SK-N-SH treated with all-trans-retinoic acid at 6 μM for 48 hours (cell line): ENCODE results near the gene KNSTRN.

ENCODE experiments used
- ARNTL ChIP-seq: fragments of 450-650 bp; formaldehyde crosslinking; IDR thresholded peaks from 2 replicates; pipeline ENCODE4 v1.5.0; 2020; ENCODE audit warnings: low read depth, mild to moderate bottlenecking, moderate library complexity, borderline replicate concordance
- BACH2 ChIP-seq: fragments of 250-450 bp; sonication (Bioruptor Pico); IDR thresholded peaks from 2 replicates; pipeline ENCODE4 v1.9.0; 2021; ENCODE audit warnings: mild to moderate bottlenecking, borderline replicate concordance
- CSDC2 ChIP-seq: fragments of 250-450 bp; sonication (Bioruptor Pico); IDR thresholded peaks from 2 replicates; pipeline ENCODE4 v1.5.0; 2020; ENCODE audit warnings: mild to moderate bottlenecking, moderate library complexity
- ESRRG ChIP-seq: fragments of 250-450 bp; sonication (Bioruptor Pico); IDR thresholded peaks from 2 replicates; pipeline ENCODE4 v1.6.1; 2021; ENCODE audit warnings: mild to moderate bottlenecking
- ISL1 ChIP-seq: fragments of 250-450 bp; sonication (Bioruptor Pico); IDR thresholded peaks from 2 replicates; pipeline ENCODE4 v2.1.2; 2022; ENCODE audit warnings: mild to moderate bottlenecking, moderate library complexity
- PPARA ChIP-seq: fragments of 250-450 bp; sonication (Bioruptor Pico); IDR thresholded peaks from 2 replicates; pipeline ENCODE4 v1.5.0; 2020; ENCODE audit warnings: mild to moderate bottlenecking, borderline replicate concordance
- TCF4 ChIP-seq: fragments of 250-450 bp; sonication (Bioruptor Pico); IDR thresholded peaks from 2 replicates; pipeline ENCODE4 v1.8.0; 2021; ENCODE audit warnings: mild to moderate bottlenecking, moderate library complexity, borderline replicate concordance
- ZC3H10 ChIP-seq: fragments of 250-450 bp; sonication (Bioruptor Pico); IDR thresholded peaks from 2 replicates; pipeline ENCODE4 v1.5.1; 2021; ENCODE audit warnings: mild to moderate bottlenecking, moderate library complexity
- ZFP3 ChIP-seq: fragments of 250-450 bp; sonication (Bioruptor Pico); IDR thresholded peaks from 2 replicates; pipeline ENCODE4 v1.5.0; 2020; ENCODE audit warnings: mild to moderate bottlenecking, moderate library complexity
- ZNF70 ChIP-seq: fragments of 450-650 bp; formaldehyde crosslinking; IDR thresholded peaks from 2 replicates; pipeline ENCODE4 v1.5.0; 2020; ENCODE audit warnings: mild to moderate bottlenecking, moderate library complexity
- ZNF8 ChIP-seq: fragments of 450-650 bp; formaldehyde crosslinking; IDR thresholded peaks from 2 replicates; pipeline ENCODE4 v1.5.0; 2020; ENCODE audit warnings: mild to moderate bottlenecking, moderate library complexity
- TF ChIP-seq, protein P1 (sequence below): fragments of 250-450 bp; sonication (Bioruptor Pico); IDR thresholded peaks from 2 replicates; pipeline ENCODE4 v1.8.0; 2021; ENCODE audit warnings: low read depth, mild to moderate bottlenecking, moderate library complexity, borderline replicate concordance
- TF ChIP-seq, protein P2 (sequence below): fragments of 250-450 bp; sonication (Bioruptor Pico); IDR thresholded peaks from 2 replicates; pipeline ENCODE4 v1.5.1; 2020; ENCODE audit warnings: low read depth, mild to moderate bottlenecking, moderate library complexity
- TF ChIP-seq, protein P3 (sequence below): fragments of 250-450 bp; sonication (Bioruptor Pico); IDR thresholded peaks from 2 replicates; pipeline ENCODE4 v1.8.0; 2020; ENCODE audit warnings: mild to moderate bottlenecking, moderate library complexity, borderline replicate concordance

DNA sequence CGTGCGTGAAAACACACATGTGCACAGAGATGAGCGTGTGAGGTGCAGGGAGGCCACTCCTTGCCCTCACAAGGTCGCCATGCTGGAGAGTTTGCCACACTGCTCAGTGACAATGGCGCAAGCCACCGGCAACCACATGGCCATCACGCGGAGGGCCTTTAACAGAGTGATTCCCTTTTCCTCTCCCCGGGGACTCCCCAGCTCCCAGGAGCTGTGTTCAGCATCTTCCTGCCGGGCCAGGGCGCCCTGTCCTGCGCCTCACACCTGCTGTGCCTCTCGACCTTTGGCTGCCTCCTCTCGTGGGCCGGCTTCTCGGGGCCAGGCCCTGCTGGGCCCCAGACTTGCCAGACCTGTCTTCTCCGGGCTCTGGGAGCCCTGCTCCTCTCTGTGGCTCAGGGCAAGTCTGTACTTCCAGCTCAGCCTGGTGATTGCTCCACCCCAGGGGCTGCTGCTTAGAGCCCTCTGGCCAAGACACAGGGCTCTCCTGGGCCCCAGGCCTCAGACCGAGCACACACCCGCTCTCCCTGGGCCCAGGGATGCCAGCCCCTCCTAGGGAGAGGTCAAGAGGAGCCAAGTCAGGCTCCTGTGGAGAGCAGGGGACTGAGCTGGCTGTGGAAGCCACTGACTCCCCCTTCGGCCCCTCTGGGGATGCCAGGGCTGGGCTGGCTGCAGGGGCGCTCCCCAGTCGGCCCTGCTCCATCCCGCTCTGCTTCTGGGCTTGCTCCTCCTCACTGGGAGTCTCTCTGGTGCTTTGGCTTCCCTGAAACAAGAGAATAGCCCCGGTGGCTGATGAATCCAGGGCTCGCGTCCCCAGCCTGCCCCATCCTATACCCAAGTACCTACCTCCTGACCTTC lies 47.4 kb upstream of the KNSTRN start:
- TF ChIP-seq TCF4 (CRISPR knock-in tag): no peak
- no peak for TF ChIP-seq ZC3H10 (CRISPR knock-in tag)
- TF ChIP-seq, protein P1, sequence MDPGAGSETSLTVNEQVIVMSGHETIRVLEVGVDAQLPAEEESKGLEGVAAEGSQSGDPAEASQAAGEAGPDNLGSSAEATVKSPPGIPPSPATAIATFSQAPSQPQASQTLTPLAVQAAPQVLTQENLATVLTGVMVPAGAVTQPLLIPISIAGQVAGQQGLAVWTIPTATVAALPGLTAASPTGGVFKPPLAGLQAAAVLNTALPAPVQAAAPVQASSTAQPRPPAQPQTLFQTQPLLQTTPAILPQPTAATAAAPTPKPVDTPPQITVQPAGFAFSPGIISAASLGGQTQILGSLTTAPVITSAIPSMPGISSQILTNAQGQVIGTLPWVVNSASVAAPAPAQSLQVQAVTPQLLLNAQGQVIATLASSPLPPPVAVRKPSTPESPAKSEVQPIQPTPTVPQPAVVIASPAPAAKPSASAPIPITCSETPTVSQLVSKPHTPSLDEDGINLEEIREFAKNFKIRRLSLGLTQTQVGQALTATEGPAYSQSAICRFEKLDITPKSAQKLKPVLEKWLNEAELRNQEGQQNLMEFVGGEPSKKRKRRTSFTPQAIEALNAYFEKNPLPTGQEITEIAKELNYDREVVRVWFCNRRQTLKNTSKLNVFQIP (CRISPR knock-in tag): no peak
- TF ChIP-seq, protein P2, sequence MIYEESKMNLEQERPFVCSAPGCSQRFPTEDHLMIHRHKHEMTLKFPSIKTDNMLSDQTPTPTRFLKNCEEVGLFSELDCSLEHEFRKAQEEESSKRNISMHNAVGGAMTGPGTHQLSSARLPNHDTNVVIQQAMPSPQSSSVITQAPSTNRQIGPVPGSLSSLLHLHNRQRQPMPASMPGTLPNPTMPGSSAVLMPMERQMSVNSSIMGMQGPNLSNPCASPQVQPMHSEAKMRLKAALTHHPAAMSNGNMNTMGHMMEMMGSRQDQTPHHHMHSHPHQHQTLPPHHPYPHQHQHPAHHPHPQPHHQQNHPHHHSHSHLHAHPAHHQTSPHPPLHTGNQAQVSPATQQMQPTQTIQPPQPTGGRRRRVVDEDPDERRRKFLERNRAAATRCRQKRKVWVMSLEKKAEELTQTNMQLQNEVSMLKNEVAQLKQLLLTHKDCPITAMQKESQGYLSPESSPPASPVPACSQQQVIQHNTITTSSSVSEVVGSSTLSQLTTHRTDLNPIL (CRISPR knock-in tag): no peak
- no peak for TF ChIP-seq ZNF8 (CRISPR knock-in tag)
- TF ChIP-seq ARNTL (CRISPR knock-in tag): no peak
- TF ChIP-seq, protein P3, sequence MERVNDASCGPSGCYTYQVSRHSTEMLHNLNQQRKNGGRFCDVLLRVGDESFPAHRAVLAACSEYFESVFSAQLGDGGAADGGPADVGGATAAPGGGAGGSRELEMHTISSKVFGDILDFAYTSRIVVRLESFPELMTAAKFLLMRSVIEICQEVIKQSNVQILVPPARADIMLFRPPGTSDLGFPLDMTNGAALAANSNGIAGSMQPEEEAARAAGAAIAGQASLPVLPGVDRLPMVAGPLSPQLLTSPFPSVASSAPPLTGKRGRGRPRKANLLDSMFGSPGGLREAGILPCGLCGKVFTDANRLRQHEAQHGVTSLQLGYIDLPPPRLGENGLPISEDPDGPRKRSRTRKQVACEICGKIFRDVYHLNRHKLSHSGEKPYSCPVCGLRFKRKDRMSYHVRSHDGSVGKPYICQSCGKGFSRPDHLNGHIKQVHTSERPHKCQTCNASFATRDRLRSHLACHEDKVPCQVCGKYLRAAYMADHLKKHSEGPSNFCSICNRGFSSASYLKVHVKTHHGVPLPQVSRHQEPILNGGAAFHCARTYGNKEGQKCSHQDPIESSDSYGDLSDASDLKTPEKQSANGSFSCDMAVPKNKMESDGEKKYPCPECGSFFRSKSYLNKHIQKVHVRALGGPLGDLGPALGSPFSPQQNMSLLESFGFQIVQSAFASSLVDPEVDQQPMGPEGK (CRISPR knock-in tag): no peak
- TF ChIP-seq ISL1 (CRISPR knock-in tag): no peak
- TF ChIP-seq CSDC2 (CRISPR knock-in tag): no peak
- no peak for TF ChIP-seq BACH2 (CRISPR knock-in tag)
- no peak for TF ChIP-seq ESRRG (CRISPR knock-in tag)
- TF ChIP-seq ZNF70 (CRISPR knock-in tag): no peak
- no peak for TF ChIP-seq ZFP3
- TF ChIP-seq PPARA (CRISPR knock-in tag): no peak
